Pancreas (tissue), 10 donors: Measurements from ENCODE around the gene PCDHGA9. TPM values are rescaled to one million over a fixed set of nuclear protein-coding genes. Genes with fewer than 3 reads are reported as not detected.
"Not testable (repeated sequence)": the region's sequence is repeated elsewhere in the genome, so short reads cannot be mapped to it uniquely, and the experiment has no call there.

Experiments
- ATAC-seq, 4 donors: fragments of 200-7000 bp; cut with Tn5 transposase; one replicate each; pipeline versions ENCODE4 v1.8.0 to v1.9.1; 2020; ENCODE audit warnings: mild to moderate bottlenecking in 4 of 4, moderate library complexity in 4 of 4
- DNase-seq, 6 donors: peaks; one replicate each; pipeline ENCODE4 v3.0.0-alpha.2; 2020
- FAIRE-seq: peaks from 2 replicates; lab custom pipeline; 2012; peaks lifted over from hg19 to GRCh38; lab: Jason Lieb, UNC
- H3K27ac ChIP-seq, 4 donors: fragments of 200-600 bp; sonication (generic); 1 replicate in 3 of 4; 2 replicates in 1 of 4; pipeline versions ENCODE4 v1.5.0 to v1.8.0; 2020
- H3K27me3 ChIP-seq, 4 donors: fragments of 200-600 bp; one replicate each; pipeline ENCODE4 v1.8.0; 2021
- H3K36me3 ChIP-seq, 3 donors: fragments of 200-600 bp; sonication (generic) in 1 of 3; one replicate each; pipeline versions ENCODE4 v1.5.0 to v1.8.0; 2020 to 2021
- H3K4me1 ChIP-seq, 3 donors: fragments of 200-600 bp; one replicate each; pipeline ENCODE4 v1.8.0; 2021
- H3K4me3 ChIP-seq, 4 donors: fragments of 200-600 bp; sonication (generic) in 2 of 4; one replicate each; pipeline versions ENCODE4 v1.5.0 to v1.8.0; 2020 to 2021
- H3K9me3 ChIP-seq, 4 donors: fragments of 200-600 bp; one replicate each; pipeline ENCODE4 v1.8.0; 2021
- CTCF ChIP-seq, 4 donors: fragments of 200-600 bp; sonication (generic) in 3 of 4; IDR thresholded peaks; one replicate each; pipeline versions ENCODE4 v1.5.0 to v1.8.0; 2021; ENCODE audit warnings: antibody characterized with exemption in 4 of 4
- WGBS, 2 donors: extraction: QIAGEN DNeasy Blood & Tissue Kit; methylation state at CpG; one replicate each; pipeline ENCODE4 v1.1.7; 2013; 5-methylcytosine and 5-hydroxymethylcytosine counted together
- intact Hi-C, 3 donors: fragments of 100-400 bp; cut with DNase I; formaldehyde crosslinking; loops; one replicate each; pipeline versions ENCODE4 v1.11.1 to v1.14.2; 2022
- polyA plus RNA-seq, 2 donors: library from polyadenylated mRNA; stranded (reverse); fragments of 200-250 nt; gene quantifications; one replicate each; pipeline ENCODE4 v1.2.3, GENCODE V29; 2013
- total RNA-seq, 6 donors: library from RNA; stranded (reverse); fragmentation: NEBNext Ultra II Directional in 4 of 6; extraction: Animal tissue kit (Norgen Biotek cat#: 25700) in 4 of 6; gene quantifications; one replicate each; pipeline versions ENCODE4 v1.2.1 to v1.2.4, GENCODE V29; 2021 to 2023
- donor health status: healthy with polysubstance abuse.
- donor health status: DM: no; HTN: no; CAD: no; lungs with moderate emphysema.
- donor health status: DM: no; HTN: no; CAD: no.
- donor health status: control.
- donor health status: control.
- donor health status: Bipolar disorder and iron deficiency.
- donor health status: DM: yes; HTN: yes; CAD: no.
- donor health status: DM: no; HTN: no; CAD: no.
- donor health status: DM: no; HTN: no; CAD: no.
- donor health status: DM: yes; HTN: yes; CAD: no.

PCDHGA9 gene
- total and polyA plus RNA-seq, 8 donors, result 0.31 to 3.0 (median 2.0) TPM

GRCh38 chr5:141430332-141431113 is 27.9 kb downstream of the PCDHGA9 start, which contains the start of gene PCDHGA12:
PCDHGA12 (plus strand) TSS chr5:141430507; CDS start chr5:141430760, 253 bp downstream.
- FAIRE-seq (no peak), DNase-seq (no peak), ATAC-seq (peak in 3 of 4 donors; percentile 55 to 84 (median 74))
- Histone ChIP-seq H3K27ac (no peak within 1 kb of the TSS), H3K36me3 (no peaks in the 10 kb centered on the region), H3K4me1 (no peaks in the 10 kb centered on the region), H3K4me3 (peak within 1 kb of the TSS in 1 of 4 donors; percentile 13), H3K27me3 (no peaks in the 10 kb centered on the region), H3K9me3 (peaks cover 0 to 33% (median 0%) of the 10 kb centered on the region in 4 donors)
- intact Hi-C loops, result no loop called here
- no peak for TF ChIP-seq CTCF (IDR thresholded peaks at IDR 0.05)
- 10% methylated on average over 33 of the region's 33 CpGs for WGBS, 2 donors

- Histone ChIP-seq H3K4me3 (peak overlapping the region in 1 of 4 donors; percentile 13), H3K27ac (no peak overlapping the region), H3K4me1 (no peaks in the 10 kb centered on the region), H3K27me3 (no peaks in the 10 kb centered on the region), H3K9me3 (peaks cover 0 to 27% (median 0%) of the 10 kb centered on the region in 4 donors), H3K36me3 (no peaks in the 10 kb centered on the region)
- TF ChIP-seq CTCF (IDR thresholded peaks at IDR 0.05), result no peak
- FAIRE-seq (no peak), DNase-seq (peak in 1 of 6 donors; percentile 40), ATAC-seq (peak in 2 of 4 donors; percentile 24 to 60)
- 10% methylated on average over 37 of the region's 37 CpGs for WGBS, 2 donors
- intact Hi-C loops, result no loop called here
Observed at GRCh38 chr5:141431286-141431685, 28.7 kb downstream of the PCDHGA9 start.

GRCh38 chr5:141432308-141432707 is 29.7 kb downstream of the PCDHGA9 start:
- H3K4me1 ChIP-seq, H3K4me3 ChIP-seq, ATAC-seq, intact Hi-C loops, H3K36me3 ChIP-seq, H3K27me3 ChIP-seq, H3K27ac ChIP-seq, FAIRE-seq: not testable (repeated sequence)
- peaks cover 0 to 26% (median 0%) of the 10 kb centered on the region in 4 donors for H3K9me3 ChIP-seq
- peak in 1 of 6 donors; percentile 32 for DNase-seq
- WGBS, 2 donors, result 19 to 22% methylated on average over 18 to 38 of the region's 38 CpGs

GRCh38 chr5:141432726-141433125 is 30.1 kb downstream of the PCDHGA9 start:
- WGBS, 2 donors, result 16 to 17% methylated on average over 24 to 29 of the region's 29 CpGs
- intact Hi-C loops, FAIRE-seq, H3K36me3 ChIP-seq, H3K27me3 ChIP-seq, ATAC-seq, H3K4me1 ChIP-seq, H3K27ac ChIP-seq, H3K4me3 ChIP-seq: not testable (repeated sequence)
- peak in 1 of 6 donors; percentile 20 for DNase-seq
- peaks cover 0 to 22% (median 0%) of the 10 kb centered on the region in 4 donors for H3K9me3 ChIP-seq

- ATAC-seq (no peak), FAIRE-seq (no peak), DNase-seq (no peak)
- peaks cover 0 to 14% (median 0%) of the 10 kb centered on the region in 4 donors for H3K9me3 ChIP-seq
- no peak for TF ChIP-seq CTCF (IDR thresholded peaks at IDR 0.05)
- WGBS, 2 donors, result 72 to 76% methylated on average over 2 of the region's 2 CpGs
- H3K27ac ChIP-seq, result no peak overlapping the region
- no peak overlapping the region for H3K4me3 ChIP-seq
- intact Hi-C loops, result no loop called here
- no peaks in the 10 kb centered on the region for H3K36me3 ChIP-seq
- no peaks in the 10 kb centered on the region for H3K27me3 ChIP-seq
- H3K4me1 ChIP-seq, result no peaks in the 10 kb centered on the region
Observed at GRCh38 chr5:141434006-141434405, 31.4 kb downstream of the PCDHGA9 start.

GRCh38 chr5:141437221-141437620 is 34.6 kb downstream of the PCDHGA9 start:
- WGBS, 2 donors, result 89 to 90% methylated on average over 2 of the region's 2 CpGs
- no peak for ATAC-seq
- FAIRE-seq, result no peak

More at GRCh38 chr5:141437221-141437620, 34.6 kb downstream of the PCDHGA9 start:
- H3K27ac ChIP-seq, result no peak overlapping the region
- H3K4me3 ChIP-seq, result no peak overlapping the region
- intact Hi-C loops, result no loop called here
- no peaks in the 10 kb centered on the region for H3K9me3 ChIP-seq
- no peaks in the 10 kb centered on the region for H3K36me3 ChIP-seq
- no peaks in the 10 kb centered on the region for H3K4me1 ChIP-seq
- TF ChIP-seq CTCF (IDR thresholded peaks at IDR 0.05), result no peak
- H3K27me3 ChIP-seq, result no peaks in the 10 kb centered on the region
- no peak for DNase-seq
